Activated effector memory CD4-positive, alpha-beta T cell treated with anti-CD3 and anti-CD28 coated beads, Interleukin-2, amount 50 U/mL, for 16 hours (primary cell): ENCODE data around the gene UBAP2L.

Experiments
- DNase-seq: peaks from one replicate; pipeline ENCODE4 v3.0.0-alpha.2; 2020

The UBAP2L gene

DNA sequence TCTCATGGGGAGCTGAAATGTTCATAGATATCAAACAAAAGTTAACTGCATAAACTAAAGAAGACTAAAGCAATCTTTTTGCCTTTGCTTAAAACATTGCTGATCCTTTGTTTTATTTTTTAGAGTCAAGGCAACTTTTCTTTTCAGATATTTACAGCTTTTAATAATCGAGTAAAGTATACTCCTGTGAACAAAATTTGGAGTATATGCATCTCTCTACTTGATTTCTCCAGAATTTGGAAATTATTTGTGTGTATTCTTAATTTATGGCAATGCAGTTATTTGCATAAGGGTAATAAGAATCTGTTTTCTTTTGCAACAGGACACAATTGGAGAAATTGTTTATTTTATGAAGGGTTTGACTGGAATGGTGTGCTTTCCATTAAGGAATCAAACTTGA is 95.9 kb downstream of the UBAP2L start:
- no peak for DNase-seq

- no peak for DNase-seq
Measured at GRCh38 chr1:154318386-154318785, 97.6 kb downstream of the UBAP2L start.
